Activated T-cell treated with anti-CD3 and anti-CD28 coated beads, Interleukin-2, amount 50 U/mL, for 4 hours (primary cell): ENCODE measurements around the gene GYS2. TPM values are rescaled to one million over a fixed set of nuclear protein-coding genes. Genes with fewer than 3 reads are reported as not detected.
A peak's percentile ranks its signal among the peaks of the same experiment; 100 is the strongest.

Source experiments
- ATAC-seq, 2 donors: fragments of 200-7000 bp; cut with Tn5 transposase; one replicate each; pipeline ENCODE4 v1.10.0; 2021
- DNase-seq: peaks from one replicate; pipeline ENCODE4 v3.0.0-alpha.2; 2020
- H3K27me3 Mint-ChIP-seq: one replicate; pipeline ENCODE4 v1.8.0; 2021; ENCODE audit warnings: low read depth, mixed read lengths
- H3K36me3 Mint-ChIP-seq: one replicate; pipeline ENCODE4 v1.8.0; 2022; ENCODE audit warnings: mixed read lengths; ENCODE audit not compliant: insufficient read depth
- H3K4me1 Mint-ChIP-seq: one replicate; pipeline ENCODE4 v1.8.0; 2021; ENCODE audit warnings: low read depth, mixed read lengths
- H3K4me3 Mint-ChIP-seq: one replicate; pipeline ENCODE4 v1.8.0; 2021; ENCODE audit warnings: mild to moderate bottlenecking, moderate library complexity, mixed read lengths
- H3K9me3 Mint-ChIP-seq: one replicate; pipeline ENCODE4 v1.8.0; 2021; ENCODE audit warnings: mixed read lengths
- total RNA-seq, 3 donors: library from RNA; stranded (reverse); gene quantifications; one replicate each; pipeline ENCODE4 v1.2.1, GENCODE V29; 2021

The GYS2 gene
- total RNA-seq, 3 donors from 2014 or later = 0.08 TPM; not detected in 1

DNA sequence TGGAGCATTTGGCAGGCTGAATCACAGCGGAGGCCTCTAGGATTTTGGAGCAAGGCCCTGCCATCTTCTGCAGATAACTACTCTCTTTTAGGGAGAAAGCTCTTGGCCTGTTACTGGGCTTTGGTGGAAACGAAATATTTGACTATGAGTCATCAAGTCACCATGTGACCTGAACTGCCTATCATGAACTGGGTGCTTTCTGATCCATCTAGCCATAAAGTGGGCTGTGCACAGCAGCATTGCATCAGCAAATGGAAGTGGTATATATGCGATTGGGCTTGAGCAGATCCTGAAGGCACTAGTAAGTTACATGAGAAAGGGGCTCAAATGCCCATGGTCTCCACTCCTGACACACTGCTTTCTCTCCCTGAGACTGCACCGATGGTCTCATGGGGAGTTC is 21.1 kb downstream of the GYS2 start:
- Mint-ChIP-seq H3K9me3 (peaks cover 3% of the 10 kb centered on the region), H3K4me3 (no peak overlapping the region), H3K36me3 (no peaks in the 10 kb centered on the region), H3K4me1 (no peaks in the 10 kb centered on the region), H3K27me3 (peaks cover 15% of the 10 kb centered on the region)
- DNase-seq (no peak), ATAC-seq (no peak)

DNA sequence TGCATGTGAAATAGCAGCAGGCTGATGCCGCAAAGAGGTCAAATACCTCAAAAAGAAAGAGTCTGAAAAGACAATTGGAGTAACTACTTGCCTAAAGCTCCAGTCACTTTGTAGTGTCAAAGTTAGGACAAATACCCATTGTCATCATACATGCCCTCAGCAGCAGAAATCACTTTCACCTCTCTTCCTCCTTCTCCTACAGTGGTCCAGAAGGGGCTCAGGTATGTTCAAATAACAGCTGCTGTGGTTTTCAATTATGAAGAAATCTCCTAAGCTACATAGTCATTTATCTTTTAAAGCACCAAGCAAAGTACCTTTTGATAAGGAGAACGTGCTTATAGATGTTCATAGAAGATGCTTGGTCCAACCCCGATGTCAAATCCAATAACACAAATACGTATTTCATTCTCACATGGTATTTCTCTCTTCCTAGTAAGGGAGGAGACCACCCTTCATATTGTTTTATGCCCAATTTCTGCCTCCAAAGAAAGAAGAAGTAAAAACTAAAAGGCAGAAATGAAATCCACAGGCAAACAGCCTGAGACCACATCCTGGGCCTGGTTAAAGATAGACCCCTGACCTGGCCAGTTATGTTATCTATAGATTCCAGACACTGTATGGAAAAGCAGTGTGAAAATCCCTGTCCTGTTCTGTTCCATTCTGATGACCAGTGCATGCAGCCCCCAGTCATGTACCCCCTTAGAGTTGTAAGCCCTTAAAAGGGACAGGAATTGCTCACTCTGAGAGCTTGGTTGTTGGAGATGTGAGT is 23.7 kb downstream of the GYS2 start:
- DNase-seq = no peak
- peaks cover 12% of the 10 kb centered on the region for H3K27me3 Mint-ChIP-seq
- H3K36me3 Mint-ChIP-seq = no peaks in the 10 kb centered on the region
- H3K4me1 Mint-ChIP-seq = no peaks in the 10 kb centered on the region
- no peak overlapping the region for H3K4me3 Mint-ChIP-seq
- H3K9me3 Mint-ChIP-seq = no peaks in the 10 kb centered on the region
- no peak for ATAC-seq

DNA sequence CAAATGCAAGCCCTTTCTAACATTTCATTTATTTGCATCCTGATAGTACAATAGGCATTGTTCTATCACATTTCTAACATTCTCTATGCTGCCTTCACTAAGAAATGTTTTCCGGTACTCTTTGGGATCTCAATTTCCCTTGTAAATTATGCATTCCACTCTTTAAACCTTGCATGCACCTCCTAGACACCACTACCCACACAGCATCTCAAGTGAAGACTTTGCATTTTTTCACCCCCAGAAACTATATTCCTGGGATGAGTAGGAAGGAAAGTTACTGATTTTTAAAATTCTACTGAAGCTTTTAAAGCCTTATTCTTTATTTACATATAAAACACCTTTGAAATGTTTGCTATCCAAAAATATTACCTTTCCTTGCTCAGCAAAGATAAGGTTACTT is 27.1 kb downstream of the GYS2 start:
- Mint-ChIP-seq H3K4me1 (no peaks in the 10 kb centered on the region), H3K27me3 (peaks cover 11% of the 10 kb centered on the region), H3K4me3 (no peak overlapping the region), H3K36me3 (no peaks in the 10 kb centered on the region), H3K9me3 (no peaks in the 10 kb centered on the region)
- DNase-seq (no peak), ATAC-seq (no peak)

GRCh38 chr12:21576431-21576830 is 28.2 kb downstream of the GYS2 start:
- ATAC-seq = no peak
- DNase-seq = no peak
- Mint-ChIP-seq H3K36me3 (no peaks in the 10 kb centered on the region), H3K4me3 (no peak overlapping the region), H3K27me3 (peaks cover 7% of the 10 kb centered on the region), H3K9me3 (no peaks in the 10 kb centered on the region), H3K4me1 (no peaks in the 10 kb centered on the region)

DNA sequence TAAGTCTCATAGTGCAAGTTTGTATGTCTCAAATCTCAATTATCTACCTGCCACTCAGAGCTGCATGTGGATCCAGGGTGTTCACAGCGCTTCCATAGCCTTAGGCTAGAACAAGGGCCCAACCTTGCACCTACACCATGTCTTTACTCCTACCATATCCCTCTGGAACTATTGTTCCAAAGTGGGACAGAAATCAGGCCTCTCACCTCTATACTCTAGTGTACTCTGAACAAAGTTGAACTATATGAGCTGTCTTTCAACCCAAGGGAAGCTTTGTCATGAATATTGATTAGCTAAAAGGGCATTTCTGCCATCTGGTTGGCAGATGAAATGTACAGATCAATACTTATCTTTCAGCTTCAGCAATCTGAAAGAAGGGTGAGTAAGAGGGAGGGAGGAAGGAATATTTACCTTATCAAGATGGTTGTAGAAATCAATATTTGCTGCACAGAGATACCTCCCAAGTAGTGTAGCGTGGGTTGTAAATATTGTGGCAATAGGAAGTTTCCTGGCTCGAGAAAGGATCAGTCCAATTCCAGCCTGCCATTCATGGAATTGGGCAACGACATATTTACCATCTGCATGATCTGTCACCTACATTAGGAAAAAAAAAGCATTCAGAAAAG is 30.8 kb downstream of the GYS2 start:
- H3K36me3 Mint-ChIP-seq = no peaks in the 10 kb centered on the region
- ATAC-seq (no peak), DNase-seq (no peak)
- no peak overlapping the region for H3K4me3 Mint-ChIP-seq
- H3K9me3 Mint-ChIP-seq = no peaks in the 10 kb centered on the region
- H3K4me1 Mint-ChIP-seq = no peaks in the 10 kb centered on the region
- peaks cover 2% of the 10 kb centered on the region for H3K27me3 Mint-ChIP-seq

GRCh38 chr12:21571046-21571445 is 33.6 kb downstream of the GYS2 start:
- no peak for DNase-seq
- H3K4me1 Mint-ChIP-seq = no peaks in the 10 kb centered on the region
- peaks cover 2% of the 10 kb centered on the region for H3K27me3 Mint-ChIP-seq
- ATAC-seq = no peak
- H3K4me3 Mint-ChIP-seq = no peak overlapping the region
- H3K36me3 Mint-ChIP-seq = no peaks in the 10 kb centered on the region
- H3K9me3 Mint-ChIP-seq = no peaks in the 10 kb centered on the region

- Mint-ChIP-seq H3K27me3 (no peaks in the 10 kb centered on the region), H3K4me3 (no peak overlapping the region), H3K9me3 (no peaks in the 10 kb centered on the region), H3K4me1 (no peaks in the 10 kb centered on the region), H3K36me3 (no peaks in the 10 kb centered on the region)
- no peak for DNase-seq
- no peak for ATAC-seq
These were observed 36.5 kb downstream of the GYS2 start for GRCh38 chr12:21568115-21568514.

- Mint-ChIP-seq H3K9me3 (no peaks in the 10 kb centered on the region), H3K27me3 (no peaks in the 10 kb centered on the region), H3K4me1 (no peaks in the 10 kb centered on the region), H3K4me3 (no peak overlapping the region), H3K36me3 (no peaks in the 10 kb centered on the region)
- DNase-seq (no peak), ATAC-seq (no peak)
These were observed 37.7 kb downstream of the GYS2 start for GRCh38 chr12:21566907-21567394.

GRCh38 chr12:21566223-21566906 is 38.3 kb downstream of the GYS2 start:
- Mint-ChIP-seq H3K4me1 (no peaks in the 10 kb centered on the region), H3K36me3 (no peaks in the 10 kb centered on the region), H3K9me3 (no peaks in the 10 kb centered on the region), H3K4me3 (no peak overlapping the region), H3K27me3 (no peaks in the 10 kb centered on the region)
- ATAC-seq = no peak
- no peak for DNase-seq

- Mint-ChIP-seq H3K27me3 (no peaks in the 10 kb centered on the region), H3K9me3 (no peaks in the 10 kb centered on the region), H3K4me3 (no peak overlapping the region), H3K4me1 (peaks cover 2% of the 10 kb centered on the region), H3K36me3 (no peaks in the 10 kb centered on the region)
- ATAC-seq = no peak
- DNase-seq = no peak
These were observed 41.8 kb downstream of the GYS2 start for GRCh38 chr12:21562859-21563258.

DNA sequence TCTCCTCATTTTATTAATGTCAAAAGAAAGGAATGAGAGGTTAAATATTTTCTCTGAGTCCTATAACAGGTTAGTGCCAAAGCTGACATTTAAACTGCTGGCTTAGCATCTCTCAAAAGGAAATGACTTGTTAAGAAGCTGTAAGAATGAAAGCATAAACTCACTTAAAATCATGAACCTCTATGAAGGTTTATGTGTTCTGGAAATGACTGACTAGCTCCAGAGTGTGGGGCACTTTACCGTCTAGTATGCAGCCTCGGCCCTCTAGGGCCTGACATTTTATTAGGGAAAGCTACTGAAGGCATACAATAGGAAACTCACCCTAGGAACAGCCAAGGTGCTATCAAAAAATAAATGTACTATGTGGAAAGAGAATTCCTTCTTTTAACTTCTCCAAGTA is 43.5 kb downstream of the GYS2 start:
- H3K9me3 Mint-ChIP-seq = no peaks in the 10 kb centered on the region
- H3K4me3 Mint-ChIP-seq = no peak overlapping the region
- no peak for ATAC-seq
- H3K36me3 Mint-ChIP-seq = no peaks in the 10 kb centered on the region
- no peaks in the 10 kb centered on the region for H3K27me3 Mint-ChIP-seq
- no peak for DNase-seq
- peaks cover 2% of the 10 kb centered on the region for H3K4me1 Mint-ChIP-seq

DNA sequence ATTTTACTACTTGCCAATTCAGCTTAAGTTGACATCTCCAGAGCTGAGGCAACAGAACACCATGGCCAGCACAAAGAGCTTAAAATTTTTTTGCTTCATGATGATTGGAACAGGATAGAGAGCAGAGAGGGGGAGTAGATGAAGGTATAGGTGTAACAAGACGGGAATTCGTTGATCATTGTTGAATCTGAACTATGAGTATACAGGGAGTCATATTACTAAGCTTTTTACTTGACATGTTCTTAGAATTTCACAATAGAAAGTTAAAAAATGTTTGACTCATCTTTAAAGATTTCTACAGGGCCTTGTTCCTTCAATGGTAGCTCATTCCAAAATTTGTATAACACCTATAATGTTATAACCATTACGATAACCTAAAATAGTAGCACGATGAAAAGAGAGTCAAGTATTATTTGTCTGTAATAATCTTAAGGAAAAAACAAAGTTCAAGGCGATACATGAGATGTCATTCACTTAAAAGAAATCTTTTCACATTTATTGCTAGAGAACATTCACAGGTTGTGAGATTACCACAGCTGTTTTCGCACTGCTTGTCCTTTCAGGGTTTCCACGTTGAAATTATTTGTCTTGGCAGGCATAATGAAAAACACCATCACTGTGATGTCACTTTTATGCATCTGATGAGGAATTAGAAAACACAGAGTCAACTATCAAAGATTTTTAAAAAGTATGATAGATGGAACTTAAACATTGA is 44.6 kb downstream of the GYS2 start:
- ATAC-seq (peak in 1 of 2 donors; percentile 54), DNase-seq (no peak)
- Mint-ChIP-seq H3K9me3 (no peaks in the 10 kb centered on the region), H3K4me1 (peaks cover 2% of the 10 kb centered on the region), H3K36me3 (no peaks in the 10 kb centered on the region), H3K27me3 (no peaks in the 10 kb centered on the region), H3K4me3 (no peak overlapping the region)

DNA sequence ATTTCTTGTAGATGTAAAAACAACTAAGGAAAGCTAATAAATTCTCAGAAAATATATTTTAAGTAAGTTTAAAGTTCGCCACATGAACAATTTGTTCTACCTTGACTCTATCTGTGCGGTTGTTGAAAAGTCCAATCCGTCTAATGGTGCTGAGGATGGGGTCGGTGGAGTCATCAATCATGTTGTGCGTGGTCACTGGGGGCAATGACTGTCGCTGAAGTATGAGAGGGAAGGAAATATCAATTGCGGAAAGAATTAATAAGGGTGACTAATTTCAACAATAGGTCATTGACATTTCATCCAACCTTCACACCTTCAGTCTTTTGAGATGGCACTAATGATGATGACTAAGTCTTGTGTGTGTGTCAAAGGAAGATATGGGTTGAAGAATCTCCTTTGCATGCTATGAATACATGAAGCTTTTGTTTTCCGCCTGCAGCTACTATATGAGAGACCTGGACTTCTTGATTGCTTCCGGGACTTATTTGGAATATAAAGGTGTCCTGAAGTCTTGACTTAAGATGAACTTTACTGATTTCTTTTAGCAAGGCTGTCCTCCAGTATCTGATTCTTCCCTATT is 46.5 kb downstream of the GYS2 start:
- ATAC-seq (no peak), DNase-seq (no peak)
- H3K4me1 Mint-ChIP-seq = peaks cover 2% of the 10 kb centered on the region
- no peaks in the 10 kb centered on the region for H3K36me3 Mint-ChIP-seq
- no peaks in the 10 kb centered on the region for H3K9me3 Mint-ChIP-seq
- H3K4me3 Mint-ChIP-seq = no peak overlapping the region
- H3K27me3 Mint-ChIP-seq = no peaks in the 10 kb centered on the region

GRCh38 chr12:21553329-21553675 is 51.3 kb downstream of the GYS2 start:
- ATAC-seq (no peak), DNase-seq (no peak)
- H3K4me3 Mint-ChIP-seq = no peak overlapping the region
- H3K27me3 Mint-ChIP-seq = no peaks in the 10 kb centered on the region
- H3K36me3 Mint-ChIP-seq = no peaks in the 10 kb centered on the region
- no peaks in the 10 kb centered on the region for H3K4me1 Mint-ChIP-seq
- H3K9me3 Mint-ChIP-seq = no peaks in the 10 kb centered on the region
